ACC112 (cell line): ENCODE data around the gene DOCK6.

Experiments
- H2AFZ ChIP-seq: fragments of 200-600 bp; sonication (generic); one replicate; pipeline ENCODE4 v1.6.0; 2017; ENCODE audit warnings: antibody characterized with exemption, low read length; ENCODE audit not compliant: unreplicated experiment
- H3K27ac ChIP-seq: fragments of 200-600 bp; sonication (generic); 2 replicates; pipeline ENCODE4 v1.5.1; 2014; ENCODE audit warnings: low read depth, mild to moderate bottlenecking, antibody characterized with exemption, low read length, moderate library complexity
- H3K27me3 ChIP-seq: fragments of 200-600 bp; sonication (generic); 2 replicates; pipeline ENCODE4 v1.6.1; 2014; ENCODE audit warnings: mild to moderate bottlenecking, antibody characterized with exemption, low read length, moderate library complexity, mixed read lengths; ENCODE audit not compliant: insufficient read depth
- H3K36me3 ChIP-seq: fragments of 200-600 bp; sonication (generic); 2 replicates; pipeline ENCODE4 v1.6.1; 2016; ENCODE audit warnings: mild to moderate bottlenecking, antibody characterized with exemption, low read length, moderate library complexity, mixed read lengths; ENCODE audit not compliant: insufficient read depth
- H3K4me1 ChIP-seq: fragments of 200-600 bp; sonication (generic); one replicate; pipeline ENCODE4 v1.6.1; 2016; ENCODE audit warnings: low read length, mixed read lengths; ENCODE audit not compliant: insufficient read depth, unreplicated experiment, control insufficient read depth
- H3K4me3 ChIP-seq: fragments of 200-600 bp; sonication (generic); 2 replicates; pipeline ENCODE4 v1.5.1; 2014; ENCODE audit warnings: mild to moderate bottlenecking, low read depth, low read length
- H3K79me2 ChIP-seq: fragments of 200-600 bp; sonication (generic); one replicate; pipeline ENCODE4 v1.6.0; 2016; ENCODE audit warnings: low read length; ENCODE audit not compliant: control insufficient read depth, unreplicated experiment, insufficient read depth

The DOCK6 gene

GRCh38 chr19:11195681-11196080 is 66.6 kb downstream of the DOCK6 start:
- Histone ChIP-seq H3K4me3 (peak overlapping the region; percentile 89), H3K79me2 (peaks cover 50% of the 10 kb centered on the region), H3K4me1 (peaks cover 10% of the 10 kb centered on the region), H2AFZ (no peak overlapping the region), H3K27me3 (no peaks in the 10 kb centered on the region), H3K36me3 (peaks cover 19% of the 10 kb centered on the region), H3K27ac (no peak overlapping the region)

- Histone ChIP-seq H2AFZ (no peak overlapping the region), H3K27ac (no peak overlapping the region; the same call in 1 of the 2 replicates), H3K4me3 (peak overlapping the region; percentile 89), H3K27me3 (no peaks in the 10 kb centered on the region), H3K4me1 (peaks cover 16% of the 10 kb centered on the region), H3K36me3 (peaks cover 19% of the 10 kb centered on the region), H3K79me2 (peaks cover 50% of the 10 kb centered on the region)
These were observed 67.4 kb downstream of the DOCK6 start for GRCh38 chr19:11194656-11195558.

GRCh38 chr19:11194173-11194572 is 68.2 kb downstream of the DOCK6 start:
- Histone ChIP-seq H3K27me3 (no peaks in the 10 kb centered on the region), H3K27ac (no peak overlapping the region), H3K79me2 (peaks cover 50% of the 10 kb centered on the region), H3K36me3 (peaks cover 19% of the 10 kb centered on the region), H2AFZ (no peak overlapping the region), H3K4me3 (peak overlapping the region; percentile 89), H3K4me1 (peaks cover 21% of the 10 kb centered on the region)

GRCh38 chr19:11192957-11193939 is 69.1 kb downstream of the DOCK6 start:
- Histone ChIP-seq H3K4me1 (peaks cover 21% of the 10 kb centered on the region), H3K79me2 (peaks cover 55% of the 10 kb centered on the region), H2AFZ (no peak overlapping the region), H3K27ac (no peak overlapping the region), H3K4me3 (no peak overlapping the region), H3K36me3 (peaks cover 19% of the 10 kb centered on the region), H3K27me3 (no peaks in the 10 kb centered on the region)

GRCh38 chr19:11191934-11192333 is 70.4 kb downstream of the DOCK6 start:
- no peak overlapping the region; the same call in 1 of the 2 replicates for H3K27ac ChIP-seq
- H3K27me3 ChIP-seq, result no peaks in the 10 kb centered on the region
- H3K4me1 ChIP-seq, result peaks cover 21% of the 10 kb centered on the region
- no peak overlapping the region for H2AFZ ChIP-seq
- H3K79me2 ChIP-seq, result peaks cover 57% of the 10 kb centered on the region
- H3K4me3 ChIP-seq, result 0 out of 2 replicates have a peak overlapping the region, but pooled peaks have one; percentile 25
- peaks cover 25% of the 10 kb centered on the region for H3K36me3 ChIP-seq

- Histone ChIP-seq H3K4me3 (0 out of 2 replicates have a peak overlapping the region, but pooled peaks have one; percentile 25), H3K27me3 (no peaks in the 10 kb centered on the region), H2AFZ (no peak overlapping the region), H3K36me3 (peaks cover 25% of the 10 kb centered on the region), H3K27ac (no peak overlapping the region; the same call in 1 of the 2 replicates), H3K79me2 (peaks cover 54% of the 10 kb centered on the region), H3K4me1 (peaks cover 21% of the 10 kb centered on the region)
These were observed 71.0 kb downstream of the DOCK6 start for GRCh38 chr19:11191273-11191755.

GRCh38 chr19:11190501-11190900 is 71.8 kb downstream of the DOCK6 start:
- Histone ChIP-seq H3K36me3 (peaks cover 28% of the 10 kb centered on the region), H3K27me3 (no peaks in the 10 kb centered on the region), H3K4me3 (no peak overlapping the region), H2AFZ (no peak overlapping the region), H3K4me1 (peaks cover 18% of the 10 kb centered on the region), H3K79me2 (peaks cover 49% of the 10 kb centered on the region), H3K27ac (peak overlapping the region; percentile 54; the same call in 1 of the 2 replicates)

GRCh38 chr19:11187441-11187840 is 74.9 kb downstream of the DOCK6 start:
- Histone ChIP-seq H3K36me3 (peaks cover 23% of the 10 kb centered on the region), H3K79me2 (peaks cover 28% of the 10 kb centered on the region), H3K27me3 (no peaks in the 10 kb centered on the region), H3K27ac (no peak overlapping the region), H2AFZ (no peak overlapping the region), H3K4me3 (no peak overlapping the region), H3K4me1 (peaks cover 16% of the 10 kb centered on the region)

- H3K4me3 ChIP-seq, result no peak overlapping the region
- no peaks in the 10 kb centered on the region for H3K27me3 ChIP-seq
- peaks cover 24% of the 10 kb centered on the region for H3K79me2 ChIP-seq
- peaks cover 15% of the 10 kb centered on the region for H3K36me3 ChIP-seq
- H2AFZ ChIP-seq, result no peak overlapping the region
- peaks cover 20% of the 10 kb centered on the region for H3K4me1 ChIP-seq
- no peak overlapping the region for H3K27ac ChIP-seq
These were observed 79.3 kb downstream of the DOCK6 start for GRCh38 chr19:11182994-11183393.

GRCh38 chr19:11181488-11181887 is 80.8 kb downstream of the DOCK6 start:
- Histone ChIP-seq H3K79me2 (peaks cover 15% of the 10 kb centered on the region), H3K36me3 (peaks cover 12% of the 10 kb centered on the region), H3K27ac (no peak overlapping the region), H3K4me1 (peaks cover 20% of the 10 kb centered on the region), H3K27me3 (no peaks in the 10 kb centered on the region), H3K4me3 (no peak overlapping the region), H2AFZ (no peak overlapping the region)
